Neuronal stem cell (in vitro differentiated cells): ENCODE results near the gene PACS2.

ENCODE experiments used
- DNase-seq: peaks from one replicate; pipeline ENCODE4 v3.0.0-alpha.2; 2013; ENCODE audit warnings: low spot score
- H2AFZ ChIP-seq: one replicate; pipeline ENCODE4 v1.6.1; 2013; ENCODE audit warnings: mild to moderate bottlenecking, low read length, inconsistent platforms
- H2AK5ac ChIP-seq: 2 replicates; pipeline ENCODE4 v1.6.1; 2013; ENCODE audit warnings: low read depth, mild to moderate bottlenecking, inconsistent platforms, low read length, moderate library complexity, mixed read lengths
- H2BK120ac ChIP-seq: 2 replicates; pipeline ENCODE4 v1.6.1; 2013; ENCODE audit warnings: low read depth, mild to moderate bottlenecking, inconsistent platforms, low read length, moderate library complexity, mixed read lengths
- H2BK12ac ChIP-seq: one replicate; pipeline ENCODE4 v1.6.1; 2013; ENCODE audit warnings: low read length, inconsistent platforms
- H2BK15ac ChIP-seq: 2 replicates; pipeline ENCODE4 v1.6.1; 2013; ENCODE audit warnings: mild to moderate bottlenecking, low read length, inconsistent platforms, mixed read lengths
- H2BK5ac ChIP-seq: one replicate; pipeline ENCODE4 v1.6.1; 2013; ENCODE audit warnings: inconsistent platforms, mild to moderate bottlenecking, low read length, moderate library complexity
- H3K14ac ChIP-seq: one replicate; pipeline ENCODE4 v1.6.1; 2013; ENCODE audit warnings: low read length, inconsistent platforms
- H3K18ac ChIP-seq: 2 replicates; pipeline ENCODE4 v1.6.1; 2013; ENCODE audit warnings: low read length, inconsistent platforms
- H3K23ac ChIP-seq: 2 replicates; pipeline ENCODE4 v1.6.1; 2013; ENCODE audit warnings: low read depth, mild to moderate bottlenecking, mixed read lengths, low read length, inconsistent platforms; ENCODE audit not compliant: poor library complexity
- H3K27ac ChIP-seq: replicated peaks from 3 replicates; pipeline ENCODE4 v1.5.1; 2013; ENCODE audit warnings: low read length, inconsistent platforms
- H3K27me3 ChIP-seq, 3 experiments: 2 replicates each; pipeline ENCODE4 v1.6.1; 2013; ENCODE audit warnings: low read length in 3 of 3, mild to moderate bottlenecking in 2 of 3, inconsistent platforms in 1 of 3, low read depth in 1 of 3, mixed read lengths in 1 of 3, moderate library complexity in 1 of 3; ENCODE audit not compliant: control insufficient read depth in 3 of 3, insufficient read depth in 3 of 3
- H3K36me3 ChIP-seq, 2 donors: replicated peaks in 1 of 2; 2 replicates each; pipeline ENCODE4 v1.6.1; 2013; ENCODE audit warnings: low read length in 2 of 2; ENCODE audit not compliant: control insufficient read depth in 2 of 2, insufficient read depth in 2 of 2
- H3K4ac ChIP-seq: 2 replicates; pipeline ENCODE4 v1.6.1; 2013; ENCODE audit warnings: inconsistent platforms, mild to moderate bottlenecking, low read length, moderate library complexity
- H3K4me1 ChIP-seq, 2 donors: 1 replicate in 1 of 2; 2 replicates in 1 of 2; pipeline ENCODE4 v1.6.1; 2013; ENCODE audit warnings: low read length in 2 of 2, low read depth in 1 of 2; ENCODE audit not compliant: control insufficient read depth in 2 of 2, insufficient read depth in 1 of 2
- H3K4me2 ChIP-seq: one replicate; pipeline ENCODE4 v1.6.1; 2013; ENCODE audit warnings: mild to moderate bottlenecking, low read length, inconsistent platforms; ENCODE audit not compliant: insufficient read depth, poor library complexity, severe bottlenecking
- H3K4me3 ChIP-seq, 2 donors: 2 replicates each; pipeline ENCODE4 v1.5.1; 2013; ENCODE audit warnings: low read length in 2 of 2, mild to moderate bottlenecking in 2 of 2, inconsistent platforms in 1 of 2, moderate library complexity in 1 of 2
- H3K79me1 ChIP-seq: one replicate; pipeline ENCODE4 v1.6.1; 2013; ENCODE audit warnings: low read depth, mild to moderate bottlenecking, inconsistent platforms, low read length, moderate library complexity
- H3K9ac ChIP-seq: one replicate; pipeline ENCODE4 v1.6.1; 2013; ENCODE audit warnings: mild to moderate bottlenecking, low read depth, low read length, inconsistent platforms; ENCODE audit not compliant: poor library complexity
- H3K9me3 ChIP-seq, 2 donors: replicated peaks in 1 of 2; 2 replicates each; pipeline versions ENCODE3 to v1.6.1; 2013; ENCODE audit warnings: low read length in 2 of 2, mild to moderate bottlenecking in 2 of 2, inconsistent platforms in 1 of 2, low read depth in 1 of 2, mixed read lengths in 1 of 2, moderate library complexity in 1 of 2; ENCODE audit not compliant: control insufficient read depth in 2 of 2, insufficient read depth in 1 of 2
- H4K8ac ChIP-seq: one replicate; pipeline ENCODE4 v1.6.1; 2013; ENCODE audit warnings: low read depth, mild to moderate bottlenecking, inconsistent platforms, low read length, moderate library complexity
- H4K91ac ChIP-seq: one replicate; pipeline ENCODE4 v1.6.1; 2013; ENCODE audit warnings: low read length, low read depth, mild to moderate bottlenecking, inconsistent platforms; ENCODE audit not compliant: poor library complexity
- WGBS, 2 donors: extraction: QIAGEN DNeasy Blood & Tissue Kit; methylation state at CpG; one replicate each; pipeline ENCODE4 v1.1.7; 2013; ENCODE audit warnings: missing lambda C conversion rate in 2 of 2, mixed read lengths in 1 of 2; ENCODE audit not compliant: insufficient read length in 2 of 2, insufficient replicate concordance in 1 of 2; ENCODE audit errors: extremely low coverage in 2 of 2; 5-methylcytosine and 5-hydroxymethylcytosine counted together

The PACS2 gene

GRCh38 chr14:105365681-105366080 lies 51.1 kb downstream of the PACS2 start:
- Histone ChIP-seq H2BK5ac (no peak overlapping the region), H3K27ac (no peak overlapping the region), H3K27me3 (no peaks in the 10 kb centered on the region), H3K4me3 (no peak overlapping the region), H4K91ac (no peak overlapping the region), H3K4me2 (no peak overlapping the region), H3K4me1 (no peaks in the 10 kb centered on the region), H2BK15ac (no peak overlapping the region), H3K36me3 (peaks cover 3 to 32% of the 10 kb centered on the region in 2 donors), H3K9me3 (no peaks in the 10 kb centered on the region), H2AK5ac (no peak overlapping the region), H2AFZ (no peak overlapping the region), H2BK12ac (no peak overlapping the region), H3K9ac (no peak overlapping the region), H3K4ac (no peak overlapping the region), H3K14ac (peak overlapping the region; percentile 71), H4K8ac (no peak overlapping the region), H3K23ac (no peak overlapping the region), H2BK120ac (no peak overlapping the region), H3K79me1 (no peaks in the 10 kb centered on the region), H3K18ac (no peak overlapping the region)
- DNase-seq = no peak
- WGBS, 2 donors = no CpG with 5 or more reads among the region's 12 CpGs

GRCh38 chr14:105366386-105367074 lies 52.0 kb downstream of the PACS2 start:
- DNase-seq = no peak
- WGBS, 2 donors = no CpG with 5 or more reads among the region's 23 CpGs
- H2BK15ac ChIP-seq = no peak overlapping the region
- H3K4ac ChIP-seq = no peak overlapping the region
- H2BK5ac ChIP-seq = no peak overlapping the region
- no peak overlapping the region for H3K27ac ChIP-seq
- H3K9me3 ChIP-seq = no peaks in the 10 kb centered on the region
- no peak overlapping the region for H4K91ac ChIP-seq
- H3K27me3 ChIP-seq = no peaks in the 10 kb centered on the region
- peaks cover 0 to 31% of the 10 kb centered on the region in 2 donors for H3K36me3 ChIP-seq
- H2BK12ac ChIP-seq = no peak overlapping the region
- peak overlapping the region; percentile 71 for H3K18ac ChIP-seq
- no peak overlapping the region for H3K14ac ChIP-seq
- no peaks in the 10 kb centered on the region for H3K79me1 ChIP-seq
- H4K8ac ChIP-seq = no peak overlapping the region
- no peak overlapping the region for H2BK120ac ChIP-seq
- H3K9ac ChIP-seq = no peak overlapping the region
- no peak overlapping the region for H3K4me3 ChIP-seq
- H2AFZ ChIP-seq = no peak overlapping the region
- H3K23ac ChIP-seq = peak overlapping the region; percentile 85
- H3K4me1 ChIP-seq = no peaks in the 10 kb centered on the region
- no peak overlapping the region for H3K4me2 ChIP-seq
- H2AK5ac ChIP-seq = peak overlapping the region; percentile 36

- WGBS, 2 donors = no CpG with 5 or more reads among the region's 34 CpGs
- Histone ChIP-seq H4K8ac (no peak overlapping the region), H3K18ac (no peak overlapping the region), H4K91ac (no peak overlapping the region), H3K23ac (peak overlapping the region; percentile 52), H3K27ac (no peak overlapping the region), H3K4me3 (peak overlapping the region in 1 of 2 donors; percentile 38), H2BK5ac (no peak overlapping the region), H3K9ac (peak overlapping the region; percentile 21), H3K4me2 (no peak overlapping the region), H3K79me1 (no peaks in the 10 kb centered on the region), H2BK12ac (no peak overlapping the region), H2AK5ac (peak overlapping the region; percentile 36), H3K14ac (peak overlapping the region; percentile 71), H3K9me3 (no peaks in the 10 kb centered on the region), H3K4me1 (no peaks in the 10 kb centered on the region), H3K27me3 (no peaks in the 10 kb centered on the region), H2BK120ac (no peak overlapping the region), H3K36me3 (peaks cover 0 to 38% of the 10 kb centered on the region in 2 donors), H3K4ac (no peak overlapping the region), H2BK15ac (no peak overlapping the region), H2AFZ (no peak overlapping the region)
- DNase-seq = no peak
Measured at GRCh38 chr14:105367116-105368031, 52.8 kb downstream of the PACS2 start.

GRCh38 chr14:105368032-105368417 lies 53.5 kb downstream of the PACS2 start:
- peaks cover 0 to under 1% of the 10 kb centered on the region in 2 donors for H3K9me3 ChIP-seq
- H2AK5ac ChIP-seq = no peak overlapping the region
- no CpG with 5 or more reads among the region's 20 CpGs for WGBS, 2 donors
- DNase-seq = no peak
- H3K27ac ChIP-seq = no peak overlapping the region
- H3K14ac ChIP-seq = peak overlapping the region; percentile 38
- H3K4me1 ChIP-seq = no peaks in the 10 kb centered on the region
- H3K79me1 ChIP-seq = no peaks in the 10 kb centered on the region
- H4K91ac ChIP-seq = no peak overlapping the region
- no peak overlapping the region for H4K8ac ChIP-seq
- H2BK120ac ChIP-seq = no peak overlapping the region
- H2BK15ac ChIP-seq = no peak overlapping the region
- H2BK5ac ChIP-seq = no peak overlapping the region
- no peak overlapping the region for H3K18ac ChIP-seq
- H2AFZ ChIP-seq = no peak overlapping the region
- H3K9ac ChIP-seq = peak overlapping the region; percentile 21
- no peak overlapping the region for H3K23ac ChIP-seq
- H3K27me3 ChIP-seq = no peaks in the 10 kb centered on the region
- H3K36me3 ChIP-seq = peaks cover 0 to 40% of the 10 kb centered on the region in 2 donors
- H3K4ac ChIP-seq = no peak overlapping the region
- H3K4me2 ChIP-seq = no peak overlapping the region
- H3K4me3 ChIP-seq = no peak overlapping the region
- H2BK12ac ChIP-seq = no peak overlapping the region
